ENCODE data around the gene MARVELD3.
"Not testable (repeated sequence)": the region's sequence is repeated elsewhere in the genome, so short reads cannot be mapped to it uniquely, and the experiment has no call there.

Gene MARVELD3, protein sequence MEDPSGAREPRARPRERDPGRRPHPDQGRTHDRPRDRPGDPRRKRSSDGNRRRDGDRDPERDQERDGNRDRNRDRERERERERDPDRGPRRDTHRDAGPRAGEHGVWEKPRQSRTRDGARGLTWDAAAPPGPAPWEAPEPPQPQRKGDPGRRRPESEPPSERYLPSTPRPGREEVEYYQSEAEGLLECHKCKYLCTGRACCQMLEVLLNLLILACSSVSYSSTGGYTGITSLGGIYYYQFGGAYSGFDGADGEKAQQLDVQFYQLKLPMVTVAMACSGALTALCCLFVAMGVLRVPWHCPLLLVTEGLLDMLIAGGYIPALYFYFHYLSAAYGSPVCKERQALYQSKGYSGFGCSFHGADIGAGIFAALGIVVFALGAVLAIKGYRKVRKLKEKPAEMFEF

DNA sequence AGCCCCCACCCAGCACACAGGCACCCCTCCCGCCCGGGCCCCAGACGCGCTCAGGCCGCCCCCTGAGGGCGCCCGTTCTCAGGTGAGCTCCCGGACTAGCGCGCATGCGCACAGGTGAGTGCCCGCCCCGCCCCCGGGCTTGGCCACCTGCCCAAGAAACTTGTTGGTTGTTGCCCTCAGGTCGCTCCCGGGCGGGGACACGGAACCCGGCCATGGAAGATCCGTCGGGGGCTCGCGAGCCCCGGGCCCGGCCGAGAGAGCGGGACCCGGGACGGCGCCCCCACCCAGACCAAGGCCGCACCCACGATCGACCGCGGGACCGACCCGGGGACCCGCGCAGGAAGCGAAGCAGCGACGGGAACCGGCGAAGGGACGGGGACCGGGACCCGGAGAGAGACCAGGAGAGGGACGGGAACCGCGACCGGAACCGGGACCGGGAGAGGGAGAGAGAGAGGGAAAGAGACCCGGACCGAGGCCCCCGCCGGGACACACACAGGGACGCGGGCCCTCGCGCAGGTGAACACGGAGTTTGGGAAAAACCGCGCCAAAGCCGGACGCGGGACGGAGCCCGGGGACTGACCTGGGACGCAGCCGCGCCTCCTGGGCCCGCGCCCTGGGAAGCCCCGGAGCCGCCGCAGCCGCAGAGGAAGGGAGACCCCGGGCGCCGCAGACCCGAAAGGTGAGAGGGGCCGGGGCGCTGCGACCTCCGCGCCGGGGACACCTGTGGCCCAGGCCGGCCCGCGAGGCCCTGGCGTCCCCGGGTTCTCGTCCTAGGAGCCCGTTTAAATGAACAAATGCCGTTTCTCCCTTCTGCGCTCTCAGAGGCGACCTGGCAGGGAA lies at the start of gene MARVELD3:
Gene MARVELD3, plus strand, starts transcription at position 167 of the 840 bp plus-strand sequence. Its CDS starts 46 bp downstream, at position 213.
- Mint-ChIP-seq H3K27ac (no peak within 1 kb of the TSS), H3K36me3 (ENCODE audit: low read depth) (no peaks in the 10 kb centered on the region), H3K9me3 (peaks cover 5% of the 10 kb centered on the region), H3K4me1 (no peaks in the 10 kb centered on the region), H3K4me3 (peak within 1 kb of the TSS; percentile 69), H3K27me3 (ENCODE audit: low read depth, poor library complexity) (peaks cover under 1% of the 10 kb centered on the region)
- TF ChIP-seq, protein P1, sequence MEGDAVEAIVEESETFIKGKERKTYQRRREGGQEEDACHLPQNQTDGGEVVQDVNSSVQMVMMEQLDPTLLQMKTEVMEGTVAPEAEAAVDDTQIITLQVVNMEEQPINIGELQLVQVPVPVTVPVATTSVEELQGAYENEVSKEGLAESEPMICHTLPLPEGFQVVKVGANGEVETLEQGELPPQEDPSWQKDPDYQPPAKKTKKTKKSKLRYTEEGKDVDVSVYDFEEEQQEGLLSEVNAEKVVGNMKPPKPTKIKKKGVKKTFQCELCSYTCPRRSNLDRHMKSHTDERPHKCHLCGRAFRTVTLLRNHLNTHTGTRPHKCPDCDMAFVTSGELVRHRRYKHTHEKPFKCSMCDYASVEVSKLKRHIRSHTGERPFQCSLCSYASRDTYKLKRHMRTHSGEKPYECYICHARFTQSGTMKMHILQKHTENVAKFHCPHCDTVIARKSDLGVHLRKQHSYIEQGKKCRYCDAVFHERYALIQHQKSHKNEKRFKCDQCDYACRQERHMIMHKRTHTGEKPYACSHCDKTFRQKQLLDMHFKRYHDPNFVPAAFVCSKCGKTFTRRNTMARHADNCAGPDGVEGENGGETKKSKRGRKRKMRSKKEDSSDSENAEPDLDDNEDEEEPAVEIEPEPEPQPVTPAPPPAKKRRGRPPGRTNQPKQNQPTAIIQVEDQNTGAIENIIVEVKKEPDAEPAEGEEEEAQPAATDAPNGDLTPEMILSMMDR (IDR thresholded peaks at IDR 0.05) = no peak
- DNase-seq = peak; percentile 50

DNA sequence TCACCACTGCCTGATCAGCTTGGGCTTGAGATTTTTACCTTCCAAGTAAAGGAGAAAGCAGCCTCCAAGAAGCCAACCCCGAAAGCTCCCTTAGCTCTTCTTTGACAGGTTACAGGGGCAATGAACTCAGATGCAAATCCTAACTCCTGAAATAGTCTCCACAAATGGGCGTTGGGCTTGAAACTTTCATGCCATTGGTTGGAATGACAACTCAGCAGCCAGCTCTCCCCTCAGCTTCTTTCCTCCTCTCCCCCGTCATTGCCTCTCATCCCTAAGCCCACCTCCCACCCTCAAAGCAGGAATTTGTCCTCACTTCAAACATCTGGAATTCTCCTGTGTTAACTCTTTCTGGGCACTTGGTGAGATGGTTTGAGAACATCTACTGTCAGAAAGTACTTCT lies 49.0 kb upstream of the MARVELD3 start, which contains the start of gene TAT:
Gene TAT, minus strand, starts transcription at position 122 of the 400 bp plus-strand sequence. CDS start 677 bp downstream, outside the sequence.
- TF ChIP-seq, protein P1 (IDR thresholded peaks at IDR 0.05) = no peak
- Mint-ChIP-seq H3K4me3 (no peak within 1 kb of the TSS), H3K9me3 (no peaks in the 10 kb centered on the region), H3K27ac (no peak within 1 kb of the TSS), H3K27me3 (ENCODE audit: low read depth, poor library complexity) (peaks cover 28% of the 10 kb centered on the region), H3K36me3 (ENCODE audit: low read depth) (no peaks in the 10 kb centered on the region), H3K4me1 (no peaks in the 10 kb centered on the region)
- no peak for DNase-seq

DNA sequence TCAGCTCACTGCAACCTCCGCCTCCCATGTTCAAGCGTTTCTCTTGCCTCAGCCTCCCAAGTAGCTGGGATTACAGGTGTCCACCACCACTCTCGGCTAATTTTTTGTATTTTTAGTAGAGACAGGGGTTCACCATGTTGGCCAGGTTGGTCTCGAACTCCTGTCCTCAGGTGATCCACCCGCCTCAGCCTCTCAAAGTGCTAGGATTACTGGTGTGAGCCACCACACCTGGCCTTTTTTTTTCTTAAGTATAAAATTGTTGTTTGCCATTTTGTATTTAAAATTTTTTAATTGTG lies 43.5 kb upstream of the MARVELD3 start:
- H3K4me3 Mint-ChIP-seq; DNase-seq; H3K36me3 Mint-ChIP-seq (ENCODE audit: low read depth); H3K27ac Mint-ChIP-seq; H3K9me3 Mint-ChIP-seq; H3K4me1 Mint-ChIP-seq: not testable (repeated sequence)
- peaks cover 50% of the 10 kb centered on the region for H3K27me3 Mint-ChIP-seq (ENCODE audit: low read depth, poor library complexity)

DNA sequence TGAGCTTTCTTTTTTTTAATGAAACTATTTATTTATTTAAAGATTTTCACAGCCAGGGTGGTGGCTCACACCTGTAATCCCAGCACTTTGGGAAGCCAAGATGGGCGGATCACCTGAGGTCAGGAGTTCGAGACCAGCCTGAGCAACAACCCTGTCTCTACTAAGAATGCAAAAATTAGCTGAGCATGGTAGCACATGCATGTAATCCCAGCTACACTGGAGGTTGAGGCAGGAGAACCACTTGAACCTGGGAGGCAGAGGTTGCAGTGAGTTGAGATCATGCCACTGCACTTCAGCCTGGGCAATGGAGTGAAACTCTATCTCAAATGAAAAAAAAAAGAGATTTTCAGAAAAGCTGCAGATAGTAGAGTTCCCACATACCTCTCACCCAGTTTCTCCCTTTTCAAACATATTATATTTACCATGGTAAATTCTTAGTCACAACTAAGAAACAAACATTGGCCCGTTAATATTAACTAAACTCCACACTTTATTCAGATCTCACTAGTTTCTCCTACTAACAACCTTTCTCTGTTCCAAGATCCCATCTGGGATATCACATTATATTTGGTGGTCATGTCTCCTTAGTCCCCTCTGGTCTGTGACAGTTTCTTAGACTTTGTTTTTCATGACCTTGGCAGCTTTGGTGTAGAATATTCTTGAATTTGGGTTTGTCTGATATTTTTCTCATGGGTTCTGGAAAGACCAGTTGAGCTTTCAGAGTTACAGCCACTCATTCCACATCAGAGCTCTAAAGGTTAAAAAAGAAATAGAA lies 41.3 kb upstream of the MARVELD3 start:
- DNase-seq = no peak
- Mint-ChIP-seq H3K4me3 (no peak overlapping the region), H3K4me1 (no peaks in the 10 kb centered on the region), H3K27me3 (ENCODE audit: low read depth, poor library complexity) (peaks cover 51% of the 10 kb centered on the region), H3K9me3 (peaks cover 14% of the 10 kb centered on the region), H3K36me3 (ENCODE audit: low read depth) (no peaks in the 10 kb centered on the region), H3K27ac (no peak overlapping the region)
- TF ChIP-seq, protein P1 (IDR thresholded peaks at IDR 0.05) = no peak

DNA sequence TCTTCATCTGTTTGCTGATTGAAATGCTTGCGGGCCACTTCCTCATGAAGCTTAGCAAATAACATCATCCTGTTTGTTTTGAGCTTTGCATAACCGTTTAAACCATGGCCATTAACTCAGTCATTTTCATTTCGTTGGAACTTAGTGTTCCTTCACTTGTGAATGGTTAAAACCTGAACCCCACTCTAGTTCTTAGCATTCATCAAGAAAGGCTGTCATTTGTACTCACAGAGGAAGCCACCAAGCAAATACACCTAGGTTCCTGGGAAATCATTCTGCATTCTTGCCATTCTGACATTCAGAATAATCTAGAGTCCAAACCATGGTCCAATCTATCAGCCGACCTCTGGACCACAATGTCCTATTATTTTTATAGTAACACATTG lies 40.7 kb upstream of the MARVELD3 start:
- TF ChIP-seq, protein P1 (IDR thresholded peaks at IDR 0.05) = no peak
- DNase-seq = no peak
- Mint-ChIP-seq H3K4me1 (no peaks in the 10 kb centered on the region), H3K27ac (no peak overlapping the region), H3K36me3 (ENCODE audit: low read depth) (no peaks in the 10 kb centered on the region), H3K27me3 (ENCODE audit: low read depth, poor library complexity) (peaks cover 55% of the 10 kb centered on the region), H3K4me3 (no peak overlapping the region), H3K9me3 (peaks cover 16% of the 10 kb centered on the region)

DNA sequence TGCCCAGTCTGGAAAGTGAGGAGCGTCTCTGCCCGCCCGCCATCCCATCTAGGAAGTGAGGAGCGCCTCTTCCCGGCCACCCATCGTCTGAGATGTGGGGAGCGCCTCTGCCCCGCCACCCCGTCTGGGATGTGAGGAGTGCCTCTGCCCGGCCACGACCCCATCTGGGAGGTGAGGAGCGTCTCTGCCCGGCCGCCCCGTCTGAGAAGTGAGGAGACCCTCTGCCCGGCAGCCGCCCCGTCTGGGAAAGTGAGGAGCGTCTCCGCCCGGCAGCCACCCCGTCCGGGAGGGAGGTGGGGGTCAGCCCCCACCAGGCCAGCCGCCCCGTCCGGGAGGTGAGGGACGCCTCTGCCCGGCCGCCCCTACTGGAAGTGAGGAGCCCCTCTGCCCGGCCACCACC lies 36.6 kb upstream of the MARVELD3 start:
- H3K36me3 Mint-ChIP-seq (ENCODE audit: low read depth); H3K27ac Mint-ChIP-seq; H3K4me1 Mint-ChIP-seq; DNase-seq; H3K4me3 Mint-ChIP-seq: not testable (repeated sequence)
- H3K27me3 Mint-ChIP-seq (ENCODE audit: low read depth, poor library complexity) = peaks cover 47% of the 10 kb centered on the region
- H3K9me3 Mint-ChIP-seq = peaks cover 17% of the 10 kb centered on the region

DNA sequence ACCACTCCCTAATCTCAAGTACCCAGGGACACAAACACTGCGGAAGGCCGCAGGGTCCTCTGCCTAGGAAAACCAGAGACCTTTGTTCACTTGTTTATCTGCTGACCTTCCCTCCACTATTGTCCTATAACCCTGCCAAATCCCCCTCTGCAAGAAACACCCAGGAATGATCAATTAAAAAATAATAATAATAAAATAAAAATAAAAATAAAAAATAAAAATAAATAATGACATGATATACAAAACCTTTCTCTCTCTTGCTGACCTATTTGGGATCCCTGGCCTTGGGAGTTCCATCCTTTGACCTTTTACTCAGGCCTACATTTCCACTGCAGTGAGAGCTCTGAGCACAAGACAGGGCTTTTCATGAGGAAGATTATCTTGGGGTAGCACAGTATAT lies 35.9 kb upstream of the MARVELD3 start:
- not testable (repeated sequence) for H3K36me3 Mint-ChIP-seq (ENCODE audit: low read depth); DNase-seq; H3K4me1 Mint-ChIP-seq; H3K4me3 Mint-ChIP-seq; H3K27ac Mint-ChIP-seq
- H3K9me3 Mint-ChIP-seq = peaks cover 17% of the 10 kb centered on the region
- peaks cover 39% of the 10 kb centered on the region for H3K27me3 Mint-ChIP-seq (ENCODE audit: low read depth, poor library complexity)
